HL-60 (cell line): ENCODE measurements around the gene NCF4.
A peak's percentile ranks its signal among the peaks of the same experiment; 100 is the strongest.

ENCODE experiments used
- DNase-seq, 2 experiments: peaks; one replicate each; pipeline ENCODE4 v3.0.0-alpha.2; 2010 to 2020; ENCODE audit warnings: low read depth in 1 of 2, low spot score in 1 of 2
- H3K27ac ChIP-seq: fragments of 250-450 bp; sonication (Bioruptor Pico); replicated peaks from 2 replicates; pipeline ENCODE4 v1.5.1; 2020; ENCODE audit warnings: mild to moderate bottlenecking, moderate library complexity
- H3K27me3 ChIP-seq: fragments of 250-450 bp; sonication (Bioruptor Pico); 2 replicates; pipeline ENCODE4 v1.5.1; 2021; ENCODE audit warnings: mild to moderate bottlenecking, moderate library complexity; ENCODE audit not compliant: insufficient read depth, poor library complexity, severe bottlenecking
- H3K4me3 ChIP-seq: replicated peaks from 2 replicates; pipeline ENCODE4 v1.5.1; 2011; ENCODE audit warnings: mild to moderate bottlenecking, control low read depth, low read length; ENCODE audit not compliant: insufficient read depth
- CTCF ChIP-seq: IDR thresholded peaks from one replicate; pipeline ENCODE4 v1.5.1; 2011; ENCODE audit warnings: low read length, control low read depth, inconsistent platforms; ENCODE audit not compliant: insufficient read depth
- GABPA ChIP-seq: IDR thresholded peaks from 2 replicates; pipeline ENCODE4 v1.6.1; 2012; ENCODE audit warnings: low read depth
- POLR2AphosphoS5 ChIP-seq: IDR thresholded peaks from 2 replicates; pipeline ENCODE4 v1.6.1; 2012; ENCODE audit warnings: low read depth
- REST ChIP-seq: IDR thresholded peaks from 2 replicates; pipeline ENCODE4 v1.6.1; 2012; ENCODE audit warnings: low read depth; ENCODE audit not compliant: insufficient replicate concordance
- SPI1 ChIP-seq: IDR thresholded peaks from 2 replicates; pipeline ENCODE4 v1.6.1; 2012; ENCODE audit warnings: low read depth, mild to moderate bottlenecking, borderline replicate concordance

Gene NCF4

GRCh38 chr22:36855478-36855877 lies 5.3 kb upstream of the NCF4 start:
- H3K27ac ChIP-seq, result no peak overlapping the region
- no peaks in the 10 kb centered on the region for H3K27me3 ChIP-seq
- no peak for DNase-seq
- no peak overlapping the region for H3K4me3 ChIP-seq
- no peak for TF ChIP-seq GABPA
- no peak for TF ChIP-seq POLR2AphosphoS5
- no peak for TF ChIP-seq REST
- no peak for TF ChIP-seq SPI1
- TF ChIP-seq CTCF, result no peak

GRCh38 chr22:36856121-36856791 lies 4.5 kb upstream of the NCF4 start:
- TF ChIP-seq POLR2AphosphoS5 (peak; percentile 56; the same call in 1 of the 2 replicates), CTCF (peak; percentile 94), GABPA (no peak), SPI1 (peak; percentile 69; the same call in 1 of the 2 replicates)
- peak in 1 of 2 experiments; percentile 91 for DNase-seq
- no peaks in the 10 kb centered on the region for H3K27me3 ChIP-seq
- H3K4me3 ChIP-seq, result no peak overlapping the region
- no peak overlapping the region for H3K27ac ChIP-seq

- no peaks in the 10 kb centered on the region for H3K27me3 ChIP-seq
- DNase-seq, result no peak
- no peak for TF ChIP-seq GABPA
- no peak for TF ChIP-seq SPI1
- no peak for TF ChIP-seq CTCF
- no peak overlapping the region for H3K4me3 ChIP-seq
- H3K27ac ChIP-seq, result no peak overlapping the region
Measured at GRCh38 chr22:36856792-36857135, 4.0 kb upstream of the NCF4 start.

GRCh38 chr22:36858156-36858555 lies 2.6 kb upstream of the NCF4 start:
- DNase-seq, result no peak
- Histone ChIP-seq H3K27ac (peak overlapping the region; percentile 99), H3K4me3 (no peak overlapping the region), H3K27me3 (no peaks in the 10 kb centered on the region)
- TF ChIP-seq CTCF (no peak), REST (no peak), GABPA (no peak), POLR2AphosphoS5 (no peak), SPI1 (no peak)
